Calu3 (cell line): ENCODE results near the gene ZNF358. TPM values are rescaled to one million over a fixed set of nuclear protein-coding genes. Genes with fewer than 3 reads are reported as not detected.

Experiments
- BruUV-seq: library from RNA; stranded (reverse); fragments of 400-500 nt; replicated peaks from 2 replicates; lab custom pipeline; 2021; lab: Mats Ljungman, UMichigan
- CTCF ChIA-PET: fragments of 300-600 bp; sonication (Branson Sonifier 250); formaldehyde crosslinking; loops from one replicate; lab custom pipeline; 2022; ENCODE audit warnings: antibody characterized with exemption; lab: Charles Lee
- DNase-seq: peaks from one replicate; pipeline ENCODE4 v3.0.0; 2022
- H3K27ac Mint-ChIP-seq: one replicate; pipeline ENCODE4 v1.8.0; 2022; ENCODE audit warnings: mixed read lengths; ENCODE audit not compliant: unreplicated experiment
- H3K27me3 Mint-ChIP-seq: one replicate; pipeline ENCODE4 v1.8.0; 2022; ENCODE audit warnings: mixed read lengths; ENCODE audit not compliant: unreplicated experiment
- H3K36me3 Mint-ChIP-seq: one replicate; pipeline ENCODE4 v1.8.0; 2022; ENCODE audit warnings: mild to moderate bottlenecking, moderate library complexity, mixed read lengths; ENCODE audit not compliant: insufficient read depth, unreplicated experiment
- H3K4me1 Mint-ChIP-seq: one replicate; pipeline ENCODE4 v1.8.0; 2022; ENCODE audit warnings: mild to moderate bottlenecking, low read depth, mixed read lengths; ENCODE audit not compliant: unreplicated experiment
- H3K4me3 Mint-ChIP-seq: one replicate; pipeline ENCODE4 v1.8.0; 2022; ENCODE audit warnings: mild to moderate bottlenecking, low read depth, moderate library complexity, mixed read lengths; ENCODE audit not compliant: unreplicated experiment
- H3K9me3 Mint-ChIP-seq: one replicate; pipeline ENCODE4 v1.8.0; 2022; ENCODE audit warnings: low read depth, mixed read lengths; ENCODE audit not compliant: unreplicated experiment
- intact Hi-C: fragments of 100-400 bp; cut with micrococcal nuclease; formaldehyde crosslinking; loops from one replicate; pipeline ENCODE4 v1.10.0; 2022; ENCODE audit not compliant: unreplicated experiment
- total RNA-seq: library from RNA; stranded (reverse); gene quantifications from 2 replicates; pipeline ENCODE4 v1.2.3, GENCODE V29; 2022
- TF ChIP-seq, protein P1 (sequence below): fragments of 200-600 bp; IDR thresholded peaks from one replicate; pipeline ENCODE4 v1.8.0; 2022; ENCODE audit warnings: antibody characterized with exemption; ENCODE audit not compliant: unreplicated experiment

Gene ZNF358
- total RNA-seq, 1 experiment from 2014 or later = 23.8 TPM

DNA sequence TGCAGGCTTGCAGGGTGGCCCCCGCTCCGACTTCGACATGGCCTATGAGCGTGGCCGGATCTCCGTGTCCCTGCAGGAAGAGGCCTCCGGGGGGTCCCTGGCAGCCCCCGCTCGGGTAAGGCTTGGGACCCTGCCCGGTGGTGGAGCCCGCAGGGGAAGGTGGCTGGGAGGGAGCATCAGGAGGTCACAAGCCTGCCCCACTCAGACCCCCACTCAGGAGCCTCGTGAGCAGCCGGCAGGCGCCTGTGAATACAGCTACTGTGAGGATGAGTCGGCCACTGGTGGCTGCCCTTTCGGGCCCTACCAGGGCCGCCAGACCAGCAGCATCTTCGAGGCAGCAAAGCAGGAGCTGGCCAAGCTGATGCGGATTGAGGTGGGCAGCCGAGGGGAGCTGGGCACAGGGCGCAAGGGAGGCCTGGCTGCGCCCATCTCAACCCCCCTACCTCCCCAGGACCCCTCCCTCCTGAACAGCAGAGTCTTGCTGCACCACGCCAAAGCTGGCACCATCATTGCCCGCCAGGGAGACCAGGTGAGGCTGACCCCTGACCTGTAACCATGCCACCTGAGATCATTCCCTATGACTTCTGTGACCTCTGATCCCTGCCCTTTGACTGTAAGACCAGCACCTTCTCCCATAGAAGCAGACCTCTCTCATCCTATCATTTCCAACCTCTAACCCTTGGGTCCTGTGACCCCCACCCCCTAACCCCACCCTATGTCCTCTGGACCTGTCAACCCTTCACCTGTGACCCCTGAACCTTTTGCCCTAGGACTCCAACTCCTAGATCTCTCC lies 26.8 kb downstream of the ZNF358 start:
- intact Hi-C loops = no loop called here
- CTCF ChIA-PET = interaction anchor here (0.7 kb wide), 1 partner anchor 103 kb away, joined by 3 read pairs; no protein-coding TSS in a partner anchor
- TF ChIP-seq, protein P1, sequence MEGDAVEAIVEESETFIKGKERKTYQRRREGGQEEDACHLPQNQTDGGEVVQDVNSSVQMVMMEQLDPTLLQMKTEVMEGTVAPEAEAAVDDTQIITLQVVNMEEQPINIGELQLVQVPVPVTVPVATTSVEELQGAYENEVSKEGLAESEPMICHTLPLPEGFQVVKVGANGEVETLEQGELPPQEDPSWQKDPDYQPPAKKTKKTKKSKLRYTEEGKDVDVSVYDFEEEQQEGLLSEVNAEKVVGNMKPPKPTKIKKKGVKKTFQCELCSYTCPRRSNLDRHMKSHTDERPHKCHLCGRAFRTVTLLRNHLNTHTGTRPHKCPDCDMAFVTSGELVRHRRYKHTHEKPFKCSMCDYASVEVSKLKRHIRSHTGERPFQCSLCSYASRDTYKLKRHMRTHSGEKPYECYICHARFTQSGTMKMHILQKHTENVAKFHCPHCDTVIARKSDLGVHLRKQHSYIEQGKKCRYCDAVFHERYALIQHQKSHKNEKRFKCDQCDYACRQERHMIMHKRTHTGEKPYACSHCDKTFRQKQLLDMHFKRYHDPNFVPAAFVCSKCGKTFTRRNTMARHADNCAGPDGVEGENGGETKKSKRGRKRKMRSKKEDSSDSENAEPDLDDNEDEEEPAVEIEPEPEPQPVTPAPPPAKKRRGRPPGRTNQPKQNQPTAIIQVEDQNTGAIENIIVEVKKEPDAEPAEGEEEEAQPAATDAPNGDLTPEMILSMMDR = no peak
- Mint-ChIP-seq H3K36me3 (no peaks in the 10 kb centered on the region), H3K27me3 (no peaks in the 10 kb centered on the region), H3K4me1 (no peaks in the 10 kb centered on the region), H3K4me3 (no peak overlapping the region), H3K27ac (no peak overlapping the region), H3K9me3 (no peaks in the 10 kb centered on the region)
- DNase-seq = no peak
- BruUV-seq = no TSS peak

DNA sequence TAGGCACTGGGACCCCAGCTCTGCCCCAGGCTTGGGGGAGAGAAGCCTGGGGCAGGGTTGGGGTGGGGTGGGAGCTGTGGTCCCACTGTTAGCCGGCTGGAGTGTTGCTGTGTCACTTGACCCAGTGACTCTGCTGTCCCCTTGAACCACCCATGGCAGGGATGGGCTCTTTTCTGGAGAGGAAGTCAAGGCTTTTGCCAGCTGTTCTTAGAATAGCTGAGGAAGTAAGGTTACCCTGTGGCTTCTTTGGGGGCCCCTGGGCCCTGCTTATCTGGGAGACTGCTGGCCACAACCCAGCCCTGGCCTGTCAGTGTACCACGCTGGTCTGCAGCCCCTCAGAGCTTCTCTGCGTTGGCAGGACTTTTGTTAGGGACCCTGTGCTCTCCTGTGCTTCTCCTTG lies 28.7 kb downstream of the ZNF358 start:
- intact Hi-C loops = no loop called here

DNA sequence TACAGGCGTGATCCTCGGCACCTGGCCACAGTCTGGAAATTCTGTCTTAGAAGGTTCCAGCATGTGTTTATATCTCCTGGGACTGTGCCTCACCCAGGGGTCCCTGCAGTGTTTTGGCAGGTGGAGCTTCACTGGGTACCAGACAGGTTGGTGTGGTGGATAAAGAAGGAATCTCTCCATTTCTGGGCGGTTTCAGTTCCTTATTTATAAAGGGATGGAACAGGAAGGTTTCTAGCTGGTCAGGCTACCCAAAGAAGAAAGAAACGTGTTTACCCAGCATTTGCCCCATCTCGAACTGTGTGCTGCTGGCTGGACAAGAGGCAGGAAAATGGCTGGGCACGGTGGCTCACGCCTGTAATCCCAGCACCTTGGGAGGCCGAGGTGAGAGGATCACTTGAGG lies 29.4 kb downstream of the ZNF358 start:
- Mint-ChIP-seq H3K36me3 (peaks cover 5% of the 10 kb centered on the region), H3K27me3 (no peaks in the 10 kb centered on the region), H3K4me1 (no peaks in the 10 kb centered on the region), H3K27ac (no peak overlapping the region), H3K9me3 (no peaks in the 10 kb centered on the region), H3K4me3 (no peak overlapping the region)
- CTCF ChIA-PET = no interaction called here
- BruUV-seq = no TSS peak
- intact Hi-C loops = no loop called here
- no peak for DNase-seq
- TF ChIP-seq, protein P1 = no peak

More for the DNA sequence above, 28.7 kb downstream of the ZNF358 start:
- no TSS peak for BruUV-seq
- Mint-ChIP-seq H3K27me3 (no peaks in the 10 kb centered on the region), H3K4me3 (no peak overlapping the region), H3K9me3 (no peaks in the 10 kb centered on the region), H3K4me1 (no peaks in the 10 kb centered on the region), H3K36me3 (peaks cover 2% of the 10 kb centered on the region), H3K27ac (no peak overlapping the region)
- TF ChIP-seq, protein P1 = no peak
- CTCF ChIA-PET = no interaction called here
- no peak for DNase-seq

DNA sequence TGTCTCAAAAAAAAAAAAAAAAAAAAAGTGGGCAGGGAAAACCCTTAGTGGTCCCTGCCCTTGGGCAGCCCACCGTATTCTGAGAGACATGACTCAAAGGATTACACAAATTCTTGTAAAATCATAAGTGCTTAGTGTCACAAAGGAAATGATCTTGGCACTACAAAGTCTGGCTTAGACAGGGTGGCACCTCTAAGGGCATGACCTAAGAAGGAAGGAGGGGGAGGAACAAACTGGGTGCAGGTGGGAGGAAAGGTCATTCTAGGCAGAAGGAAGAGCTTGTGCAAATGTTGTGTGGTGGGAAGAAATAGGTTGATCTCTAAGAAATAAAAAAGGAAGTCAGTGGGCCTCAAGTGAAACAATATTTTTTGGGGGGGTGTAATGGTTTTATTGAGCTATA lies 30.0 kb downstream of the ZNF358 start:
- intact Hi-C loops = no loop called here
- Mint-ChIP-seq H3K4me3 (no peak overlapping the region), H3K4me1 (no peaks in the 10 kb centered on the region), H3K27ac (no peak overlapping the region), H3K36me3 (peaks cover 5% of the 10 kb centered on the region), H3K27me3 (no peaks in the 10 kb centered on the region), H3K9me3 (no peaks in the 10 kb centered on the region)
- no TSS peak for BruUV-seq
- CTCF ChIA-PET = no interaction called here
- TF ChIP-seq, protein P1 = no peak
- no peak for DNase-seq
